ENCODE data around the gene UNC5B.
A peak's percentile ranks its signal among the peaks of the same experiment; 100 is the strongest.
"Not testable (repeated sequence)": the region's sequence is repeated elsewhere in the genome, so short reads cannot be mapped to it uniquely, and the experiment has no call there.

Gene UNC5B

DNA sequence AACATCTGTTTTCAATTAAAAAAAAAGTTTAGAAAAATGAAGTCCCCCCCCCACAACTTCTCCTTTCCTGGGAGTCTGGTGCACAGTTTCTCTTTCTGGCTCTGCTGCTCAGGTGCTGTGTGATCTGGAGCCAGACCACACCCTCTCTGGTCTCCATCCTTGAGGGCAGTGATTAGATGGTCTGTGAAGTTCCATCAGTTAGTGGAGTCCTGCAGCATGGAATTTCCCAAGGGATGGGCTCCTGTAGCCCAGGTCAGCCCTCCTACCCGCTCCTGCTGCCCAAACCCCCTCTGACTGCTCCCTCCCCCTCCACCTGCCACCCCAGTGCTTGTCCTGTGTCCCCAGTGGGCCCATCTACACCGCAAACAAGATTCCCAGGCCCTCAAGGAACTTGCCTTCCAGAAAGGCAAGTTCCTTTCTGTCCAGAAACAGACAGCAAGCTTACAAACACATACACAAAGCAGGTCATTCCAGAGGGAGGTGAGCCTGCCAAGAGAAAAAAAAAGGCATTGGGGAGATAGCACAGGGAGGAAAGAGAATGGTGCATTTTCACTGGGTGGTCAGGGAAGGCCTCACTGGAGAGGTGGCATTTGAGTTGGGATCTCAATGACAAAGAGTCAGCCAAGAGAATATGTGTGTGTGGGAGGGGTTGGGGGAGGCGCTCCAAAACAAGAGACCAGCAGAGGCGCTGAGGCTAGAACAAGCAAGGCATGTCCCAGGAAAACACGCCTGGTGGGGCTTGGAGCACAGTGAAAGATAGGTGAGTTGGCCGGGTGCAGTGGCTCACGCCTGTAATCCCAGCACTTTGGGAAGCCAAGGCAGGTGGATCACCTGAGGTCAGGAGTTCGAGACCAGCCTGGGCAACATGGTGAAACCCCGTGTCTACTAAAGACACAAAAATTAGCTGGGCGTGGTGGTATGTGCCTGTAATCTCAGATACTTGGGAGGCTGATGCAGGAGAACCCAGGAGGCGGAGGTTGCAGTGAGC, 57.2 kb downstream of the UNC5B start:
- no peak for DNase-seq

DNA sequence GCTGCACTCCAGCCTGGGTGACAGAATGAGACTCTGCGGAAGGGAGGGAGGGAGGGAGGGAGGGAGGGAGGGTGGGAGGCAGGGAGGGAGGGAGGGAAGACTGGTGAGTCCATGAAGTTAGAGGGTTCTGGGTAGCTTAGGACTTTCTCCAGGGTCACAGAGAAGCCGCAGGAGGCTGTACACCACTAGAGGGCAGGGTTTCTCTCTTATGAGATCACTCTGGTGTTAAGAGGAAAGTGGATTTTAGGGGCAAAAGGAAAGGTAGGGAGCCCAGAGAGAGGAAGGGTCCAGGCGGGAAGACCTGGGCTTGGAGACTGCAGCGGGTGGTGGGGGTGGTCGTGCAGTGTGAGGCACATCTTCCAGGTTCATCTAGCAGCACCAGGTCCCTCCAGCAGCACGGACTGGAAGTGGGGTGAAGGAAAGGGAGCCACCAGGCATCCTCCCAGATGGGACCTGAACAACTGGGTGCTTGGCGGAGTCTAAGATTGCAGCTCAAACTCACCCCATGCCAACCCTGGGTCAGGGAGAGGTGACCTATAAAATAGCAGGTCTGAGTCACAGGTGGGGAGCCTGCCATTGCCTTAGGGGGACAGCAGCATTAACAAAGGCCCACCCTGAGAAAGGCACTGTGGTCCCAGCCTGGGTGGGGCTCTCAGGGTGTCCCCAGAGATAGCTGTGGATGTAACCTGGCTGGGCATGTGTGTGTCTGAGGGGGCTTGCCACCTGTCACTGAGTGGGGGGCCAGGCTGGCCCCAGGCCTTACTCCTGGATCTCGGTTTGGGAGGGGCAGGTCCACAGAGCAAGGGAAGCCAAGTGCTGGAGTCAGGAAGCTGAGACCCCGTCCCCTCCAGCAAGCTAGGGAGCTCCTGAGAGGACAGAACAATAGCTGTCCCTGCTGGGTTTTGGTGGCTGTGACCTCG, 58.2 kb downstream of the UNC5B start:
- peak; percentile 31 for DNase-seq

DNA sequence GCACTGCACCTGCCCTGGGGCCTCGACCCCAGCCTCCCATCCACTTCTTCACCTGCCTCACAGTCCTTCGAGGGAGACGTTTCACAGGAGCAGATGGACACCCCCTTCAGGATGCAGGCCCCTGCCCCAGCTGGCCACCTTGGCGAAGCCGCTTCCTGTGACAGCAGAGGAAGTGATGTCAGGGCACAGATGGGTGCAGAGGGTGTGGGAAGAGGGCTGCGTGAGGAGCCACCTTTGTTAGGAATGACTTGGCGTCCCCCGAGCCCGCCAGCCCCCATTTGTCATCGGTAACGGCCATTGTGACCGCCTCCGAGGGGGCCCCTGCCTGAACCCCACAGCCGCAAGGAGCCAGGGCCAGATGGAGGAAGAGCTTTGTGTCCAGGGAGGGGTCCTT, 59.3 kb downstream of the UNC5B start:
- no peak for DNase-seq

DNA sequence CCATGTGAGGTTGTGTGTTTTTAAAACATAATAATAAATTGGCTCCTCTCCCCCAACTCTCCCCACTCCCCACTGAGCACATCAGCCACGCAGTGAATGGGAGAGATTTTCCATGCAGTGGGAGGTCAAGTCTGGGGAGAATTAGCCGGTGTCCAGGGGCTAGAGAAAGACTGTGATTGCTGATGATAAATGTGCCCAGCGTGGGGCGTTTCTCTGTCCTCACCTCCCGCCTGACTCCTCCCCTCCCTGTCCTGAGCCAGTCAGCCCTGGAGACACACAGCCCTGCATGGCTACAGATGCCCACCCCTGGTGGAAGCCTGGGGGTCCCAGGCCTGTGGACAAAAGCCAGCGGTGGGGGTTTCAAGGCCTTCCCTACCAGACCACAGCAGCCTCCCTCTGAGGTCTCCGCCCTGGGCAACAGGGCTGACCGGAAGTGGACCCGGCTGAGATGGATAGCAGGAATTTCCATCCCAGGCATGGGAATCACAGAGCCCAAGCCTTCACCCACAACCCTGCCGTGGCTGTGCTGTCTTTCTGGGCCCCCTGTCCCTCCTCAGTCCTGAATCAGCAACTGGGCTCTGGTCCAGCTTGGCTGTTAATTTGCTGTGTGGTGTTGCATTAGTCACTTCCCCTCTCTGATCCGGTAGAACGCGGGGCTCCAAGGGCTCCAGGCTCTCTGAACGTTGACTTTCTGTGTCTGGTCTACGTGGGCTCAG, 59.8 kb downstream of the UNC5B start:
- no peak for DNase-seq

DNA sequence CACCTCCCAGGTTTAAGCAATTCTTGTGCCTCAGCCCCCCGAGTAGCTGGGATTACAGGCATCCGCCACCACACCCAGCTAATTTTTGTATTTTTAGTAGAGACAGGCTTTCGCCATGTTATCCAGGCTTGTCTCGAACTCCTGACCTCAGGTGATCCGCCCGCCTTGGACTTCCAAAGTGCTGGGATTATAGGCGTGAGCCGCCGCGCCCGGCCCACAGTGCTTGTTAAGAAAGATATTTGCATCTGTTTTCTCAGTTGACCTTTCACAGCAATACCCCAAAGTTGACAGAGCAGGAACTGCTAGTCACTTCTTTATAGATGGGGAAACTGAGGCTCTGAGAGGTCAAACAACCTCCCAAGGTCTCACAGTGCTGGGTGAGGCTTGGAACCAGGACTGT, 60.6 kb downstream of the UNC5B start:
- not testable (repeated sequence) for DNase-seq

DNA sequence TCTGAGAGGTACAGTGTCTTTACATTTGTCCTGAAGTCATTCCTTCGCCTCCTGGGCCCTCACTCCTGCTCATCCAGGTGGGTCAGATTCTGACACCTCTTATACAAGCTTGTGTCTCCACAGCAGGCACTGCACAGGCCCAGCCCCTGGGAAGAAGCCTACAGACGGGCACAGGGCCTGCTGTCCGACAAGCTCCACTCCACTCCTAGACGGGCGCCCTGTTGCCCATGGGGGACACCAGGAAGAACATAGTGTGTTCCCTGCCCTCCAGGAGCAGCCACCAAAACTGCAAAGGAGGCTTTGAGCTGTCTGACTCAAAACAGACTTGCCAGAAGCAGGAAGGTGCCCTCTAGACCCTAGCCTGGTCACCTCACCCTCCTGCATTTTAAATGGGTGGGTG, 61.1 kb downstream of the UNC5B start:
- no peak for DNase-seq

DNA sequence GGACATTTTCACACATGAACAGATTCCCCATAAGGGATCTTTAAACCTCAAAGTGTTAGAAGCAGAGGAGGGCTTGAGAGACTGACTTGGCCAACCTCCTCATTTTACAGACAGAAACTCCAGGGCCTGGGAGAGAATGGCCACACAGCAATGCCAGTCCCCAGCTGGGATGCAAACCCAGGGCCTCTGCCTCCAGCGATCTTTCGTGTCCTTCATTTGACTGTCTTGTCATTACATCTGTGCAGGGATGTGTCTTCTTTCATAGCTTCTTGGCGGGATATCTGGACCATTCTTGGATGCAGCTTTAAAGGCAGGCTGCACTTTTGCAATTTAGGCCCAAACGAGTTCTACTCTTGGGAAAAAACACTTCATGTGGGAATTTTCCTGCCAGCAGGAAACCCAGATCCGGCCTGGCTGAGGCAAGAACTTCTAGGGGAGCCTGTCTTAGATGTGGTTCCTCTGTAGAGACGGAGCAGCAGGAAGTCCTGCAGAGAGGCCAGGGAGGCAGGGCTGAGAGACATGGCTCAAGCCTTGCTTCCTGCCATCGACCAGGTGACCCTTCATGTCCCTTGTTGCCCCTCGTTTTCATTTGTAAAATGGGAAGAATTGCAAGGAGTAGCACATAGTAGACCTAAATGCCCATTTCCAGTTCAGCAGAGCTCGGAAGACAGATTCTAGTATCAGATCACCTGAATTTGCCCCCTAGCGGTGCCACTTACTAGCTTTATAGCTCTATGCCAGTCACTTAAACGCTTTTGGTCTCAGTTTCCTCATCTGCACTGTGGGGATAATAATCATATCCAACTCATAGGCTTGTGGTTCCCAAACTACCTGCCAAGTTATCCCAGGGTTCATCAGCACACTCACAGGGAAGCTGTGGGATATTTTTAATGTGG, 62.8 kb downstream of the UNC5B start:
- no peak for DNase-seq

DNA sequence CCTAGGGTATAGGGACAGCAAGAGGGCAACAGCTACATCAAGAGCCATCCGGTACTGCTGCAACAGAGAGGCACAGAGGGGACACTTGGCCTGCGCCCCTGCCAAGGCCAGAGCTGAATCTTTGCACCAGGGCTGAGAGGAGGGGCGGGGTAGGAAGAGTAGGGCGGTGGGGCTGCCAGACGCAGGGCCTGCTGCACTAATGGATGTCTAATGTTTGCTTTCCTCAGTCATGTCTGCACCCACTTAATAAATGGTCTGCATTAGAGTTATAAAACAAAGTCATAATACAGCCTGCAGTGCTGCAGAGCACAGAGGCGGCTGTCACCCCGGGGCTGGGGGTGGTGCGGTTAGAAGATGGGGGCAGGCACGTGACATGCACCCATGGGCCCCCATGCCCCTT, 64.5 kb downstream of the UNC5B start:
- no peak for DNase-seq

DNA sequence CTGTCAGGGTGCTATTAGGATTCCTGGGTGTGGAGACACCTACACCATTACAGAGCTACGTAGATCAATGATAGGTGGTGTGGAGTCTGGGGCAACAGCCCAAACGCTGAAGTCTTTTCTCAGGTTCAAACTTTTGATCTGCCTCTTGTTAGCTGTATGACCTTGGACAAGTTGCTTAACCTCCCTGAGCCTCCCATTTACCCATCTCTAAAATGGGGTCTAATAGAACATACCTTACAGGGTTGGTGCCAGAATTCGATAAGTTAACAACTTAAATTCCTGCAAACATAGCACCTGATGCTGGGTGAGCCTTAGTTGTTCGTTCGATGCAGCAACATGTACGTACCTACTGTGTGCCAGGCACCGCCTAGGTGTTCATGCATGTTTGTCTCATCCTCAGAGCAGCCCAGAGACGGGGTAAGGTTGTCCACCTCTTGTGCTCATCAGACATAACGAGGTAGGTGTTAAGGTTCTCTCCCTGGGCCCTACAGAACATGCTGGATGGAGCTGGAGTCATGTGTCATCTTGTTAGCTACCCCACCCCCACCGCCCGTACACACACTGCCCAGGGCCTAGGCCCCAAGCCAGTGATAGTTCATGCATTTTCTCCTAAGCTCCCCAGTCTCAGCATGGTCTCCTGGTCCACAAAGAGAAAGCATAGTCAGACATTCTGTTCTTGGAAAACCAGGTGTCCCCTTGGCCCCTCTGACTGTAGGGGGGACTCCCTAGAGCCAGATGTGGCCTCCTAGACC, 65.7 kb downstream of the UNC5B start:
- no peak for DNase-seq

DNA sequence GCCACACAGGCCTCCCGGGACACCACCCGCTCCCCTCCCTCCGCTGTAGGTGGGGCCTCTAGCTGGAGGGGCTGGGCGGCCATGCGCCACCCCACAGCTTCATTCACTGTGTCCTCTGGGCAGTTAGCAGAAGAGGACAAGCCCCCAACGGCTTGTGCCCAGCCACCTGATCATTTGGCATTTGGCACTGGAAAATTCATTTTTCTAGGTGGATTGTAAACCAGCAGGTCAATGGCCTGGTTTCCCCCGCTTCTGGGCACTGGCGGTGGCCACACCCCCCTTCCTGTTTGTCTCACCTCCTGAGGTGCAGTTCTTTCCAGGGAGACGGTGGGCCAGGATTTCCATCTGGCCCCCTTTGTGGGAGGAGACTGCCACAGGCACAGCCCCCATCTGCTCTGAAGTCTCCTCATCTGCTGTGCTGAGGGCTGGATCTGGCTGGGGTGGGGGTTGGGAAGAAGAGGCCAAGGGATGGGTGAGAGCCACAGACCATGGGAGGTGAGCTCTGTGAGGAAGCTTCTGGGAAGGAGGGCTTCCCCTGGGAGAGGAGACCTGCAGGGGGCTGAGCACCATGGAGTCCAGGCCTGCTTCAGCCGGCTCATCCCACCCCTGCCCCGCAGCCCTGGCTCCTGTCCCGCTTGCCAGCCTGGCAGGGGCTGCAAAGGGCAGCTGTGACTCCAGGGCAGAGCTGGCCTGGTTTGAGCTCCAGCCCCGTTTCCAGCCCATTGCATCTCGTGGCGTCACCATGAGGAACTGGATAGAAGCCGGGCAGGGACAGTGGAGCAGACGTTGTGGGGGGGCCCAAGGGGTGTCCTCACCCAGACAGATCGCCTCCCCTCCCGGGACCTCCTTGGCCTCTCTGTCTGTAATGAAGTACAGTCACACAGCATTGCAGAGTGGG, 66.6 kb downstream of the UNC5B start:
- no peak for DNase-seq

DNA sequence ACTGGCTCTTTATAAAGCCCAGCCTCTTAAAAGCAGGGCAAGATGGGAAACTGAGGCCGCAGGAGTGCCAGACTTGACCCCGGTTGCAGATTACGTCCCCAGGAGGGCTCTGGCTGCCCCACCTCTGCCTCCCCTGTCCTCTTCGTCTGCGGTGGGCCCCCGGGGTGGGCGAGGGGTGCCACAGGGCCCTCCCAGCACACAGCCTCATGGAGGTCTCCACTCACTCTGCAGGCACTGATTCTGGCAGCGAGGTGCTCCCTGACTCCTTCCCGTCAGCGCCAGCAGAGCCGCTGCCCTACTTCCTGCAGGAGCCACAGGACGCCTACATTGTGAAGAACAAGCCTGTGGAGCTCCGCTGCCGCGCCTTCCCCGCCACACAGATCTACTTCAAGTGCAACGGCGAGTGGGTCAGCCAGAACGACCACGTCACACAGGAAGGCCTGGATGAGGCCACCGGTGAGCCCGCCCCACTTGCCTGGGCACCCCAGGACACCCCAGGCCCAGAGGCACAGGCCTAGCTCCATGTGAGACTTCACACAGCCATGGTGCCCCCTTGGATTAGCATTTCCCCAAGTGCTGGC, 67.3 kb downstream of the UNC5B start:
- no peak for DNase-seq

DNA sequence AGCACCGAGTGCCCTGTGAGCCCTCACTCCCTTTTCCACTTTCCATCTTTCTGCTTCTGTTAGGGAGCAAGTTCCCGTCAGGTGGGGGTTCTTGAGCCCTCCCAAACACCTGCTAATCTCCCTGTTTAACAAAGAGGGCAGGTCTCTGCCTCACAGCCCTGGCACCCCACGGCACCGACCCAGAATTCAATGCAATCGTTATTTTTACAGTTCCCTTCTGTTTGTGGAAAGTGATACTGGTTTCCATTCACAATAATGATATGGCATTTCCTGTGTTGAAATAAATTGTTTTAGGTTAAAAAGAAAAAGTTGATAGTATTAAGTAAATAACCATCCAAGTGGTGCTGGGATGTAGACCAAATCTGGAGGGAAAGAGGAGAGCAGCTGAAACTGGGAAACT, 67.8 kb downstream of the UNC5B start:
- DNase-seq = no peak

DNA sequence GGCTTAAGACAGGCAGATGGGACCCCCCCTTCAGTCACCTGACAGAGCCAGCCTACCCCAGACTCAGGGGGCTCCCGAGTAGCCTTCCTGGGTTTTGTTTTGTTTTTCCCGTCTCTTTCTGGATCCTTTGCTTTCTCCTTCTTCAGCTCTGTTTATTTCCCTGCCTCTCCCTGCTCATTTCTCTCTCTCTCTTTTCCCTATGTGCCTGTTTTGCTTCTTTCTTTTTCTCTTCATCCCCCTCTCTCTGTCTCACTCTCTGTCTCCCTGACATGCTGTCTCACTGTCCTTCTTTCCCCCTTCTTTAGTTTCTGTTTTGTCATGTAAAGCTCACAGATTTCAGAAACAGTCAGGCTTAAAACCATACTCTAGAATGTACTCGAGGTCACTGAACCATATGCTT, 68.5 kb downstream of the UNC5B start:
- DNase-seq = no peak

DNA sequence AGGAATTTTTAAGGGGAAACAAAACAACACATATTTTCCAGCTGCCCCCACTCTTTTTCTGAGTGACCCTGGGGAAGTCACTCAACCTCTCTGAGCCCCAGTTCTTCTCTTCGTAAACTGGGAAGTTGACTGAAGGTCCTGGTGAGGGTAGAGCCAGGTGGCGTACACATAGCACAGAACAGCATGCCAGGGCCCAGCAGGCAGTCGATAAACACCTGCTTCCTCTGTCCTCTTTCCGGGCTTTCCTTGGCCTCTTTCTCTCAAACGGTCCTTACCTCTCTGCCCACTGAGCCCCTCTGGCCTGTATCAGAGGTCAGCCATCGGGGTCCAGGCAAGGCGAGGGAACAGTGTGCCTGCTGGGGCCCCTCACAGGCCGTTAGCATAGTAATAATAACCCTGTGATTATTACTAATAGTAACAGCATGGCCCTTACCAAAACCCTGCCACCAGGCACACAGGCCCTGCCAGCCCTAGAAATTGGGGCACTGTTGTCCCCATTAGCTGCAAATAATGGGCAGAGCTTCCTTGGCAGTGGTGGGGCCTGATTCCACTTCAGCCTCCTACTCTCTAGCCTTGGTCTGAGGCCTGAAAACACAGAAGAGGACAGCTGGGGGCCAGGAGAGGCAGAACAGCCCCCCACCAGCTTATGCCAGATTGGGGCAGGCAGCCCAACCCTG, 69.4 kb downstream of the UNC5B start:
- no peak for DNase-seq

DNA sequence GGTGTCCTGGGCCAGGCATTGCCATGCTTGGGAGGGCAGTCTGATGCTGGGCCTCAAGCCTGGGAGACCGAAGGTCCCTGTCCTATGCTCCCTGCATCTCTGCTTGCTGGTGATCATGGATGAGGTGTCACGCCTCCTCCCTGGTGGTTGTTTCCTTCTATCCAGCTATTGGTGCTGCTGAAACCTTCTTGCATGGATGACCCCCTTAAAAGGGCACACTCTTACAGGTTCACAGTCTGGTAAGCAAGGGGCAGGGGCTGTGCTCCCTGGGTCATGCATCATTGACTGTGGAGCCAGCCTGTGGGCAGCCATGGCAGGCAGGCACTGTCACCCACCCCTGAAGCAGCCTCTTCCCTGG, 69.9 kb downstream of the UNC5B start:
- no peak for DNase-seq

DNA sequence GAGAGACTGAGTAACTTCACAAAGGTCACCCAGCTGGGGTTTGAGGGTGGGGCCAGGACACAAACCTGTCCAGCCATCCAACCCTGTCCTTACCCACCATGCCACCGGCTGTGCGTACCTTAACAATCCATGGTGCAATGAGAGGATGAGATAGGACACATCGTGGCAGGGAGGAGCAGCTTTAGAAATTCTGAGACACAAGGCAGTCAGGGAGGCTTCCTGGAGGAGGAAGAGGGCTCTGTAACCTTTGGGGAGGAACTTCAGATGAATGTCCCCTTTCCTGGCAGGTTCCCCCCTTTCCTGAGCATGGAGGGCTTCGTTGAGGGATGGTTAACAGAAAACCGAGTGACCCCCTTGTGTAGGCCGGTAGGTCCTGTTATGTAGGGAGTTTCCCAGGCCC, 71.0 kb downstream of the UNC5B start:
- DNase-seq = no peak

DNA sequence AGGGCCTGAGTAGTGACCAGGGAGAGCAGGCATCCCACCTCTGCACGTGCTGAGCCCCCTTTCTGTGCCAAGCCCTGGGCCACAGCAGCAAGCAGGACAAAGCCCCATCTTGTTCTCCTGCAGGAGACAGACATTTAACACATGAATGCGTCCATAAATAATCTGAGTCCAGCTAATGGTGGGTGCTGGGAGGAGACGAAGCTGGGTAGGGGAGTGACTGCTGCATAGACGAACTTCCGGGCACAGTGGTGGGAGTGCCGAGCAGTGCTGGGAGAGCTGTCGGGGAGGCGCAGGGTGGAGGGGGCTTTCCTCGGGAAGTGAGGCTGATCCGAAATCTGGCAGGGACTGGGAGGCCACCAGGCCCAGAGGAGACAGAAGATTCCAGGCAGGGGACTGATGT, 71.5 kb downstream of the UNC5B start:
- no peak for DNase-seq

DNA sequence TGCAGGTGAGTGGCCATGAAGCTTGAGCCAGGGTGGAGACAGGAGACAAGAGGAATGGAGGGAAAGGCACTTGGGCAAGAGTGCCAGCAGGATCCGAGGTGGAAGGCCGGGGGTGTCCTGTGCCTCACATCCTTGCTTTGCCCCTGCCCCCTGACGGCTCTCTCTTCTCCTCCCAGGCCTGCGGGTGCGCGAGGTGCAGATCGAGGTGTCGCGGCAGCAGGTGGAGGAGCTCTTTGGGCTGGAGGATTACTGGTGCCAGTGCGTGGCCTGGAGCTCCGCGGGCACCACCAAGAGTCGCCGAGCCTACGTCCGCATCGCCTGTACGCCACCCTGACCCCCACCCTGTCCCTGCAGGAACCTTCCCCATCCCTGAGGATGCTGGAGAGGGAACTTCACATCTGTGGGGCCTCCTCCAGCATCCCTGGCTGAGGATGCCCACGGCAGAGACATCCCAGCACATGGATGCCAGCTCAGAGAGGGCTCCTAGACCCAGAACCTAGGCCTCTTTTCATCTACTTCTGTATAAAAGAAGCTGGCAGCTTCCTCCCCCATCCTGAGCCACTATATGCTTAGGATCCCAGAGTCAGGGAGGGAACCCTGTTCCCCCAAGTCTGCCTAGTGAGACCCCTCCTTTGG, 72.3 kb downstream of the UNC5B start:
- no peak for DNase-seq

DNA sequence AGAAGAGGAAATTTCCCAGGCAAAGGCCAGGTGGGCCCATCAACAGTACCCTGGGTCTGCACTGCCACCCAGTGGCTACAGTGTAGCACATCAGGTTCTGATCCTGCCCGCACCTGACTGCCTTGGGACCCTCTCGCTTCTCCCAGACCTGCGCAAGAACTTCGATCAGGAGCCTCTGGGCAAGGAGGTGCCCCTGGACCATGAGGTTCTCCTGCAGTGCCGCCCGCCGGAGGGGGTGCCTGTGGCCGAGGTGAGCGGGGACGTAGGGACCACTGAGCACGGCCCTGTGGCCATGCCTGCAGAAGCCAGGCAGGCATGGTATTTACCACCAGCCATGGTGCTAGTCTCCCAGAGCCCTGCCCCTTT, 72.8 kb downstream of the UNC5B start:
- peak; percentile 8 for DNase-seq
